ENCODE data around the gene CLDN19.
"Not testable (repeated sequence)": the region's sequence is repeated elsewhere in the genome, so short reads cannot be mapped to it uniquely, and the experiment has no call there.

Gene CLDN19

DNA sequence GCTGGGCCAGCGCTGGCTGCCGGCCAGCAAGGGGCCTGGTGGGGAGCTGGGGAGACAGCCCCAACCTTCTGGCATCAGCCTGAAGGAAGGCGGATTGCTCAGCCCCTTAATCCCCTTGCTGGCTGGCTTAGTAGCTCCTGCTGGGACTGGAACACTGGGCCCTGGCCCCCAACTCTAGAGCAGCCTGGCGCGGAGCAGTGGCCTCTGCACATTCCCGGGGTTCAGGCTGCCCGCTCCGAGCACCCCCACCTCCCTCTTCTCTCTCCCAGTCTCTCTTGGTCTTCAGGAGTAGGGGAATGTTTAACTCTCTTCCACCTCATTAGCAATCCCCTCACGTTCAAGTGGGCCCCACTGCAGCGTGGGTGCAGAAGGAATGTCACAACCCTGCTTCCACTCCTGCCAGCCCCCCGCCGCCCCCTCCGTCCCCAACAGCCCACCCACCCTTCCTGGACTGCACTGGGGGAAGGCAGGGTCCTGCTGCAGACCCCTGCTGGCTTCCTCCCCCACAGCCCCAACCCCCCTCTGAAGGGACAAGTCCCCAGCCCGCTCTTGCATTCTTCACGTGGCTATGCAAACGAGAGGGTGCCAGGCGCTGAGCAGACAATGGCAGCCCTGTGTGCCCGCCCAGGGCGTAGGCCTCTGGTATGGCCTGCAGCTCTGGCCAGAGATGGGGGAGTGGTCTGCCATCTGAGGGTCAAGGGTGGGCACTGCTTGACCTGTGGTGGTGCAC lies 980 bp upstream of the CLDN19 start:
- in situ Hi-C loops (cut with HindIII; ENCODE audit: low sequenced_read_pairs): no loop called here

DNA sequence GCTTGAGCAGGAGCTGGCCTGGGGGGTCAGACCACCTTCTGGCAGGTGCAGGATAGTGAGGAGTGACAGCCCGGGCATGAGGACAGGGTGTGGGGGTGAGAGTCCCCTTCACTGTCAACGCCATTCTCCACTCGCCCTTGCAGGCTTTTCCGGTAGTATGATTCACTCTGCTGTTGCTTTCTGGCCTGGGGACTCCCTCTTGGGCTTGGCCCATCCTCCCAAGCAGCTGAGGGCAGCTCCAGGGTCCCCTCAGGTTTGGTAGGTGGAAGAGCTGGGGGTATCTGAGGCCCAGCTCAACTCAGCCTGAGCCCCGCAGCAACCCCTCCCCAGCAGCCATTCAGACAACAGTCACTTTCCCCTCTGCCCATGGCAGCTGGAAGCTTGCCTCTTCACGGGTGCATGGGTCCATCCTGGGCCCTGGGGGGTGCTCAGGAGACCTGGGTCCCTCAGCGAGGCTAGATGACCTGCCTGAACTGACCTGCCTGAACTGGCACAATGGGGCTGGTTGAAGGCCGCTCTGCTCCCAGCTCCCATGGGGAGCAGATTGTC lies 1.3 kb downstream of the CLDN19 start:
- in situ Hi-C loops (cut with HindIII; ENCODE audit: low sequenced_read_pairs): no loop called here

DNA sequence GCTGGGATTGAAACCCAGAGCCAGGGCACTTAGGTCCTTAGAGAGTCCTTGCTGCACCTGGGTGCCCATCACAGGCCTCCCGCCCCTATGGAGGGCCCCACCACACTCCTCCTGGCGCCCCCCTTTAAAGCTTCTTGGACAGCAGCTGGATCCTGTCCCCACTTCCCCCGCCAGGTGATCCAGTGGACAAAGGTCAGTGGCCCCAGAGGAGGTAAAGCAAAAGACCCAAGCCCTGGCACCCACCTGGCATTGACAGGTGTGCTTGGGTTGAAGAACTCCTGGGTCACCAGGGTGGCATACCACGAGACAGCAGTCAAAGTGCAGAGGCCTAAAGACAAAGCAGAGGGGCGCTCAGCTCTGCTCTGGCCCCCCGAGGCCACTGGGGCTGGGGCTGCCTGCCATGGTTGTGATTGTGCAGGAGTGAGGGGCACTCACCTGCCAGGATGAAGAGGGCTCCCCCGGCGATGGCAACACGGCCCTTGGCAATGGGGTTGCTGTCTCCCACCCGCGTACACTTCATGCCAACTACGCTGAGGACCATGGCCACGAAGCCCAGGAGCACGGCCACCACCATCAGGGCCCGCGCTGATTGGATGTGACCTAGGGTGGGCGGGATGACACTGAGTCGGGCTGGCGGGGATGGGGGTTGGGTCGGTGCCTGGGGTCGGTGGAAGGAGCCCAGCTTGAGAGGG lies 1.9 kb downstream of the CLDN19 start:
- in situ Hi-C loops (cut with HindIII; ENCODE audit: low sequenced_read_pairs): no loop called here

DNA sequence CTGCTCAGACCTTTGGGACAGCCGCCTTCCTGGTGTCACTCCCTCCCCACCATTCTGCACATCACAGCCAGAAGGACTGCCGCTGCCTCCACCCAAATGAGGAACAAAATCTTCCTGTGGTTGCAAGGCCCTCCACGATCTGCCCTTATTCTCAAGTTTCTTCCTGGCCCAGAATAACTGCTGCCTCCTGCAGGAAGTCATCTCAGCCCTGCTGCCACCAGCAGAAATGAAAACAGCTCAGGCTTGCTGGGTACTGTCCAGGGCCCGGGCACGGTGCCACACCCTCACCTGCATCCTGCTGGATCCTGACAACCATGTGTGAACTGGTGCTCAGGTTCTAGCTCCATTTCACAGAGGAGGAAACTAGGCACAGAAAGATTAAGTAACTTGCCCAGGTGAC lies 2.8 kb downstream of the CLDN19 start:
- in situ Hi-C loops (cut with HindIII; ENCODE audit: low sequenced_read_pairs): no loop called here

DNA sequence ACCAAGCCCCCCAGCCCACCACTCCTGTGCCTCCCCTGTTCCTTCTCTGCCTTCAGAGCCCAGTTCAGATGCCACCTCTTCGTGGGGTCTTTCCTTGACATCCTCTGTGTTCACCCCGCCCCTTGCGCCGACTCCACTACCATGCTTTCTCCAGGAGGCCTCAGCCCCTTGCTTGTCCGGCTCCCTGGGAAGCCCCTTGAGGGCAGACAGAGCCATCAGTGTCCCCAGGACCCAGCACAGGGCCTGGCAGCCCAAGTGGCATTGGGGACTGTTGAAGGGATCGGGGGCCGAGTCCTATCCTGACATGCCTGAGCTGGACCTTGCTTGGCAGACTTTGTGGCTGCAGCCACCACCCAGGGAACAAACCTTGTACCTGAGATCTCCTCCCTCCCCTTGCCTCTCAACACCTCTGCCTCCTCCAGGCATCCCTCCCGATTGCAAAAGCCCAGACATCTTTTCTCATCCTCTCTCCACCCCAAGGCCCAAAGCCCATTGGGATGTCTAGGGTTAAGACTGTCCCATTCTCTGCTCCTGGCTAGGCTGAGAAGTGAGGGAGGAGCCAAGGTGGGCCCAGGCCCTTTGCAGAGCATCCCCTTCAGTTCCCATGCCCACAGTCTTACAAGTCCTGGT lies 3.4 kb downstream of the CLDN19 start:
- in situ Hi-C loops (cut with HindIII; ENCODE audit: low sequenced_read_pairs): no loop called here

DNA sequence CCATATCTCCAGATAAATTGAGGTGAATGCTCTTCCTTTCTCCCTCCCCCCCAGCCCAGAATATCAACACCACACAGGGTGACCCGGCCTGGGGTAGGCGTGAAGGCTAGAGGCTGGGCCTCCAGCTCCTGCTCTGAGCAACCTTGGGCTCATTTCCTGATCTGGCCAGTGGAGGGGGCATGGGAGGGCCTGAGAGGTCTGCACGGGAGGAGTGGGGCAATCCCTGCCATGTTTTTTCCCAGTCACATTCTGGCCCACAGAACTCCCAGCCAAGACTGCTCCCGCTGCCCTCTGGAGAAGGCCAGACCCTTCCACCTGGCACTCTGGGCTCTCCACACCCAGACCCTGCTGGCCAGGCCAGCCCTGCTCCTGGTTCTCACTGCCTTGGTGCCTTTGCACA lies 3.9 kb downstream of the CLDN19 start:
- in situ Hi-C loops (cut with HindIII; ENCODE audit: low sequenced_read_pairs): no loop called here

DNA sequence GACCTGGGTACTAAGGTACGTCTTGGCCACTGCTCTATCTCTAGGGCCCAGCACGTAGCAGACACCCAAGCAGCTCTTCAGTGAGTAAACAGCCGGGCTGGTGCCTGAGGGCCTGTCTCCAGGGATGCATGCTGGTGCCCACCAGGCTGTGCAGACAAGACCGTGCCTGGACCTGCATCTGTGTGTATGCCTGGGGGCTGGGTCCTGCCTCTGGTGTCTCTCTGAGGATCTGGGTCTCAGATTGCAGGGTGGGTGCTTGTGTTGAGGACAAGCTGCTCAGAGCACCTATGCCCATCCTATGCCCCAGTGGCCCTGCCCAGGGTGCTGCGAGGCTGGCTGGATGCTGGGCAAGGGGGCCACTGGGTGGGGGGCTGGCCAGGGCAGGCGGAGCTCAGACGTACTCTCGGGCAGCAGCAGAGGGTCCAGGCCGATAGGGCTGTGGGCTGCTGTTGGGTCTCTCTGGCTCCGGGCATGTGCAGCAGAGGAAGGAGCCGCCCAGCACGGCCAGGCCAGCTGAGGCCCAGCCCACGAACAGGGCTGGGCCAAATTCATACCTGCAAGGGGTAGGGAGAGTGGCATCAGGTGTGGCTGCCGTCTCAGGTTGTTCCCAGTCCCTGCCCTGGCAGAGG lies 4.4 kb downstream of the CLDN19 start:
- in situ Hi-C loops (cut with HindIII; ENCODE audit: low sequenced_read_pairs): no loop called here

DNA sequence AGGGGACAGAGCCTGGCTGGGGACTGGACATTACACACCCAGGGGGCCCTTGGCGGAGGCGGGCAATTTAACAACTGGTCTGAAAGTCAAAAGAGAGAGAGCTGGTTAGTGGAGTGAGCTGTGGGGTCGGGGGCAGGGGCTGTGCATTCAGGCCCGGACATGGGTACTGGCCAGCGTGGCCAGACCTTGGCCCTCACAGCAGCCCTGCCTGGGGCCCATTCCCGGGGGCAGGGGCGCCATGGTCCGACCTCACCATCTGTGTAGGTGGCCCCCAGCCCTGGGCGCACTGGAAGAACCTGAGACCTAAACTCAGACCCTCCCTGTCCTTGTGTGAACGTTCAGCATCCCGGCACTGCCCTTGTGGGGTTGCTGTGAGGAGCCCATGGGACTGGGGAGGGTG lies 5.0 kb downstream of the CLDN19 start:
- in situ Hi-C loops (cut with HindIII; ENCODE audit: low sequenced_read_pairs): no loop called here

DNA sequence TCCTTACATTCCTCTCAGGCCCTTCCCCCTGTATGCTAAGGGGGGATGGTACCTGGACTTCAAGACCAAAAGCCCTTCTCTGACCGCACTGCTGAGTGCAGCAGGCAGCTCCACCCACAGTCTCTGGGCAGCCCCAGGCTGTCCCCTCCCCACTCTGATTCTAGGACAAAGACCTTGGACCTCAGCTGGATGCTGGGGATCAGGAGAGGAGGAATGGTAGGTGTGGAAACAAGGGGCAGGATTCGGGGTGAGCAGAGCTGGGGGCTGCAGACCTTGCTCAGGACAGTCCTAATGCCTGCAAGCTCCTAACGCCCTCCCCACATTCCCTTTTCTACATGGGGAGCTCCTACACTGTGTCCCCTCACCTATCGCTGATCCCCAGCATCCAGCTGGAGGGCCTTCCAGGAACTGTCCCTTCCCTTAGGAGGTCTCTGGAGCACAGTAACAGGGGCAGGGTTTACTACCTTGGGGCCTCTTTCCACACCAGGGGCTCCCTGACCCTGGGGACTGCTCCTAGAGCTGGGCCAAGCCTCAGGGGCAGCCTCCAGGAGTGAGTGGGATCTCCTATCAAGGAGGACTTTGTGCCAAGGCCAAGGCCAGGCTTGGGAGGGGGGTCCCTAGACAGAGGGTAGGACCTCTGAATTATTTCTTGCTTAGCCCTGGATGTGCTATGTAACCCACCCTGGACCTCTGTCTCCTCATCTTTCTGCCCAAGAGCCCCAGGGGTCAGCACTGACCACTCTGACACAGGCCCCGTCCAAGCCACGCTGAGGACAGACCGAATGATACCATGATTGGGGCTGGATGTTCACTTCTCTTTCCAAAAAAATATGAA lies 5.6 kb downstream of the CLDN19 start:
- in situ Hi-C loops (cut with HindIII; ENCODE audit: low sequenced_read_pairs): no loop called here

DNA sequence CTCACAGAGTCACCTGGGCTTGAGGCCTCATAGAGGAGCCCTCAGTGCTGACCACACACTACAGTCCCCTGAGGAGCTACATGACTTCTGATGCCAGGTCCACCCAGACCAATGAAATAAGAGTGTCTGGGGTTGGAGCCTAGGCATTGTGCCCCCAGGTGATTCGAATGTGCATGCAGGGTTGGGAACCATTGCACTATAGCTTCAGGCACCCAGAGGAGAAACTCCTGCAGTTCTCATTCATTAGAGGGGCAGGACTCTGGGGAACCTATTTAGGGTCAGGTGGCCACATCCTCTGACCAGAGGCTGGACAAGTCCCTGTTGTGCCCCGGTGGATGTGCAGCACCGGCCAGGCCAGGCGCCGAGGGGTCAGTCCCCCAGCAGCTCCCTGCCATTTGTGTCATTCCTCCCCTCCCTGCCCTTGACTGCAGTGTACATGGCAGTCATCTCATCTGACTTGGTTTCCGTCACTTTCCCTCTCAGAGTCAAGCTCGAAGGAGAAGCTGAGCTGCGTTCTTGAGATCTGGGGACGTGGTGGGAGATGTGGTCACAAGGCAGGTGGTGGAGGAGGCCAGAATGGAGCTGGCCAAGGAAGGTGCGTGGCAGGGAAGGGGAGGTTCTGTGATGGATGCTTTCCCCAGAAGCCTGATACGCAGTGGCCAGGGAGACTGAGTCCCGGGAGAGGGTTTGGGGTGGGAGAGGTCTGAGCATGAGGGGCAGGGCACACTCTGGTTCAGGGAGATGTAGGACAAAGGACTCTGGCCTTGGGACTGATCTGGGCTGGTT lies 6.4 kb downstream of the CLDN19 start:
- in situ Hi-C loops (cut with HindIII; ENCODE audit: low sequenced_read_pairs): no loop called here

DNA sequence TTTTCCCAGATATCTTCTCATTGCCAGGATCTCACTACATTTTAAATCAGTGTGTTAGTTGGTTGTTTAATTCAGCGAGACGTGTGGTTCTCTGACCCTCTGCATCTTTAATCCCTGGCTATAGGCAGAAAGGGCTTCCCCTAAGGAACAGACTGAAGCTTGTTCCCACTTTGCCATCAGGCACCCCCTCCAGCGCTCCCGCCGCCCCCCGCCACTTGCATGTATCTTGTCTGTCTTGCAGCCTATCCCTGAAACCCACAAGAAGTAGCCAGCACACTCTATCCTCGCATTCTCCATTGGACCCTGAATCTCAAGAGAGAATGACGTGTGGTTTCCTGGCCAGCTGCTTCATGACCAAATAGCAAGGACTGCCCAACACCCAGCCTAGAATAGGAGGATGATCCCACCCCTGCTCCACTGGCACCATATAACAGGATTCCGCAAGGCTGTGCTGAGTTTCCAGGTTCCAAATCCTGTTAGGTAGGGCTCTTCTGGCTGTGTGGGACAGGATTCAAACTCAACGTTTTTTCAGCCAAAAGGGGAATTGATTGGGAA lies 7.8 kb downstream of the CLDN19 start:
- in situ Hi-C loops (cut with HindIII; ENCODE audit: low sequenced_read_pairs): no loop called here

DNA sequence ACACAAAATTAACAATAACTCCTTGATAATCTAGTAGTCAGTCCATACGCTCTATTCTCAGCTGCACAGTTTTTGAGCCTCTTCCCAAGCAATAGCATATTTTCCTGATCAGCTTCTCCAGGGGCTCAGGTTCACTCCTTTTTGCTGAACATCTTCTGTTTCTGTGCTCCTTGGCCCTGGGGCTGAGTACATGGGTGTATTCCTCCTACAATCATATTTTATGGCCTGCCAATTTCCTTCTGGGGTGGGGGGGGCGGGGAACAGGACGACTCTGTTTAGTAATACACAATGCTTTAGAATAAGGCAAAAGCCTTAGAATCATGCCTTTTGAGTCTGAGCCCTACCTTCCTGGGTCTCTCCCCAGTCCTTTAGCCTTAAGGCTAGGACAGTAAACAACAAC lies 8.5 kb downstream of the CLDN19 start:
- in situ Hi-C loops (cut with HindIII; ENCODE audit: low sequenced_read_pairs): no loop called here

DNA sequence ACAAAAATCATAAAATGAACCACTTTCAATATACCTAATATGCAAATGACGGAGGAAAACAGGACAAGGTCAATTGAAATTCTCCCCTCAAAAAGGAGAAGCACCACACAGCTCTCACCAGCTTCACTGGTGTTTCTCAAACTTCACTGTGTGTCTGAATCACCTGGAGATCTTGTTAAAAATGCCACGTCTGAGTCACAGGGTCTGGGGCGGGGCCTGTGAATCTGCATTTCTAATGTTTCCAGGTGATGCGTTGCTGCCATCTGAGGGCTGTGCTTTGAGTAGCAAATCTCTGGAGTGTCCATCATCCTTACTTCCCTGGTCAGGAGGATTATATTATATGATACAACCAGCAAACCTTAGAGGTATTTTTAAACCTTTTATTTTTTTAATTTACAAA lies 9.0 kb downstream of the CLDN19 start:
- in situ Hi-C loops (cut with HindIII; ENCODE audit: low sequenced_read_pairs): no loop called here

DNA sequence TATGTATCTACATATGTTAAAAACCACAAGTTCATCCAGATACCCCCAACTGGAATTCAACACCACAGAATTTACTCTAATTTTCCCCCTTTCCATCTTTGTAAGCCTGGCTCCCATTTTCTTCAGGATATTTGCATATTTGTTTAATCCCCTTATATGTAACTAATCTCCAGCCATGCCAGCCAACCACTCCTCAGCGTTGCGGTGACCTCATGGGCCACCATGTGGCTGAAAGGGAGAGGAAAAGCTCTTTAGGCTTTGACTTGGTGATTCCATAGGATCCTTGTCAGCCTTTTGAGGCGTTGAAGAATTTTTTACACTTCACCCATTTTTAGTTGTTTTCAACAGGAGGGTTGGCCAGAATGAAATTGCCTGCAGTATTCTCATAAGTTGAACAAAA lies 10.0 kb downstream of the CLDN19 start:
- in situ Hi-C loops (cut with HindIII; ENCODE audit: low sequenced_read_pairs): no loop called here

DNA sequence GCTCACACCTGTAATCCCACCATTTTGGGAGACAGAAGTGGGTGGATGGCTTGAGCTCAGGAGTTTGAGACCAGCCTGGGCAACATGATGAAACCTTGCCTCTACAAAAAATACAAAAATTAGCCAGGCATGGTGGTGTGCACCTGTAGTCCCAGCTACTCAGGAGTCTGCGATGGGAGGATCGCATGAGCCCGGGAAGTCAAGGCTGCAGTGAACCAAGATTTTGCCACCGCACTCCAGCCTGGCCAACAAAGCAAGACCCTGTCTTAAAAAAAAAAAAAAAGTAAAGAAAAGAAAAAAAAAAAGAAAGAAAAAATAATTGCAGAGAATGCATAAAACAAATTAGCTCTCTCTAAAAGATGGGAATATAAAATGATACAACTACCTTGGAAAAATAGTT lies 14.2 kb downstream of the CLDN19 start:
- in situ Hi-C loops (cut with HindIII; ENCODE audit: low sequenced_read_pairs): not testable (repeated sequence)

DNA sequence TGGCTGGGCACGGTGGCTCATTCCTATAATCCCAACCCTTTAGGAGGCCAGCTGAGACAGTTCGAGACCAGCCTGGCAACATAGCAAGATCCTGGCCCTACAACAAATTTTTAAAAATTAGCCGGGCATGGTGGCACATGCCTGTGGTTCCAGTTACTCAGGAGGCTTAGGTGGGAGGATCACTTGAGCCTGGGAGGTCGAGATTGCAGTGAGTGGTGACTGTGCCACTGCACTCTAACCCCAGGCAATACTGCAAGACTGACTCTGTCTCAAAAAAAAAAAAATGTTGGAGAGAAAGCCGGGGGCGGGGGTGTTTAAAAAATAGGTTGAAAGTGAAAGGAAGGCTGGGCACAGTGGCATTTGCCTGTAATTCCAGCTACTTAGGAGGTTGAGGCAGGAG lies 16.5 kb downstream of the CLDN19 start:
- in situ Hi-C loops (cut with HindIII; ENCODE audit: low sequenced_read_pairs): no loop called here

DNA sequence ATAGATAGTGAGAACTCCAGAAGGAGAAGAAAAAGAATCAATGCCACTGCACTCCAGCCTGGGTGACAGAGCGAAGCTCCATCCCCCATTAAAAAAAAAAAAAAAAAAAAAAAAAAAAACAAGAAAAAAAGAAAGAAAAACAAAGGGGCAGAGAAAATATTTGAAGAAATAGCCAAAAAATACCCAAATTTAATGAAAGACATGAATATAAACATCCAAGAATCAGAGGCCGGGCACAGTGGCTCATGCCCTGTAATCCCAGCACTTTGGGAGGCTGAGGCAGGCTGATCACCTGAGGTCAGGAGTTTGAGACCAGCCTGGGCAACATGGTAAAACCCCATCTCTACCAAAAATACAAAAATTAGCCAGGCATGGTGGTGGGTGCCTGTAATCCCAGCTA lies 17.6 kb downstream of the CLDN19 start:
- in situ Hi-C loops (cut with HindIII; ENCODE audit: low sequenced_read_pairs): not testable (repeated sequence)

DNA sequence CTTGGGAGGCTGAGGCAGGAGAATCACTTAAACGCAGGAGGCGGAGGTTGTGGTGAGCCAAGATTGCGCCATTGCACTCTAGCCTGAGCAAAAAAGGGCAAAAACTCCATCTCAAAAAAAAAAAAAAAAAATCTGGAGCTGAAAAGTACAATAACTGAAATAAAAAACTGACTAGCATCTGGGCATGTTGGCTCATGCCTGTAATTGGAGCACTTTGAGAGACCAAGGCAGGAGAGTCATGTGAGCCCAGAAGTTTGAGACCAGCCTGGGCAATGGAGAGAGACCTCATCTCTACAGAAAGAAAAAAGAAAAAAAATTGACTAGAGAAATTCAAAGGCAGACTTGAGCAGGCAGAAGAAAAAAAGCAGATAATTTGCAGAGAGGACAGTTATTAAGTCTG lies 18.1 kb downstream of the CLDN19 start:
- in situ Hi-C loops (cut with HindIII; ENCODE audit: low sequenced_read_pairs): no loop called here

DNA sequence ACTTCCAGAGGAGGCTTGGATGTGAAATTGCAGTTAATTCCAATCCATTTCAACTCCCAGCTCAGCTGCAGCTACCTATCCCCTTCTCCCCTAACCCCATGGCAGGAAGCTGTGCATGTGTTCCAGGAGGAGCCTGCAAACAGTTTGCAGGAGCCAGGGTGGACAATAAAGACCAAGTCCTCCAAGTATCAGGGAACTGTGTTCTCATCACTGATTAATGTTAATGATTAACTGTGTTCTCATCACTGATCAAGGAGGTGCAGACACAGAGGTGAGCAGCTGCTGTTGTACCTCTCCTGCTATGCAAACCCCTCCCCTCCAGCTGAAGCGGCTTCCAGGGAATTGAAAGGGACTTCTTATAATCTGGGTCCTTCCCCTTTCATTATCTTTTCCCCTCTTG lies 19.2 kb downstream of the CLDN19 start:
- in situ Hi-C loops (cut with HindIII; ENCODE audit: low sequenced_read_pairs): no loop called here

DNA sequence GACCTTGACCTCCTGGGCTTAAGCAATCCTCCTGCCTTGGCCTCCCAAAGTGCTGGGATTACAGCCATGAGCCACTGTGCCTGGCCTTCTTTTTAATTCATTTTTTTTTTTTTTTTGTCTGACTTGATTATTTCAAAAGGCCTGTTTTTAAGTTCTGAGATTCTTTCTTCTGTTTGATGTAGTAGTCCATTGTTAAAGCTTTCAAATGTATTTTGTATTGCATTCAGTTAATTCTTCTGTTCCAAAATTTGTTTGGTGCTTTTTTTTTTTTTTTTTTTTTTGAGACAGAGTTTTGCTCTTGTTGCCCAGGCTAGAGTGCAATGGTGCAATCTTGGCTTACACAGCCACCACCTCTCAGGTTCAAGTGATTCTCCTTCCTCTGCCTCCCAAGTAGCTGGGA lies 25.6 kb downstream of the CLDN19 start:
- in situ Hi-C loops (cut with HindIII; ENCODE audit: low sequenced_read_pairs): not testable (repeated sequence)

All from endothelial cell of hepatic sinusoid (primary cell).